Progenitor cell of endocrine pancreas (in vitro differentiated cells): ENCODE measurements around the gene SIGLEC9. TPM values are rescaled to one million over a fixed set of nuclear protein-coding genes. Genes with fewer than 3 reads are reported as not detected.

Source experiments
- DNase-seq: peaks from one replicate; pipeline ENCODE4 v3.0.0; 2021; ENCODE audit warnings: low spot score; ENCODE audit not compliant: unreplicated experiment
- H3K27ac Mint-ChIP-seq: 2 replicates; pipeline ENCODE4 v1.8.0; 2021; ENCODE audit warnings: mild to moderate bottlenecking, moderate library complexity, mixed read lengths
- H3K27me3 Mint-ChIP-seq: 2 replicates; pipeline ENCODE4 v1.8.0; 2021; ENCODE audit warnings: mixed read lengths
- H3K36me3 Mint-ChIP-seq: 2 replicates; pipeline ENCODE4 v1.8.0; 2022; ENCODE audit warnings: mixed read lengths; ENCODE audit not compliant: insufficient read depth
- H3K4me1 Mint-ChIP-seq: 2 replicates; pipeline ENCODE4 v1.8.0; 2021; ENCODE audit warnings: low read depth, mixed read lengths
- H3K4me3 Mint-ChIP-seq: 2 replicates; pipeline ENCODE4 v1.8.0; 2021; ENCODE audit warnings: low read depth, mild to moderate bottlenecking, moderate library complexity, mixed read lengths
- H3K9me3 Mint-ChIP-seq: 2 replicates; pipeline ENCODE4 v1.8.0; 2021; ENCODE audit warnings: low read depth, mixed read lengths
- total RNA-seq: library from RNA; stranded (reverse); gene quantifications from 2 replicates; pipeline ENCODE4 v1.2.1, GENCODE V29; 2021
- TF ChIP-seq, protein P1 (sequence below): fragments of 200-600 bp; sonication (generic); IDR thresholded peaks from one replicate; pipeline ENCODE4 v1.5.0; 2021; ENCODE audit warnings: antibody characterized with exemption, mild to moderate bottlenecking; ENCODE audit not compliant: unreplicated experiment

SIGLEC9 gene
- total RNA-seq, 1 donor from 2014 or later = not detected

DNA sequence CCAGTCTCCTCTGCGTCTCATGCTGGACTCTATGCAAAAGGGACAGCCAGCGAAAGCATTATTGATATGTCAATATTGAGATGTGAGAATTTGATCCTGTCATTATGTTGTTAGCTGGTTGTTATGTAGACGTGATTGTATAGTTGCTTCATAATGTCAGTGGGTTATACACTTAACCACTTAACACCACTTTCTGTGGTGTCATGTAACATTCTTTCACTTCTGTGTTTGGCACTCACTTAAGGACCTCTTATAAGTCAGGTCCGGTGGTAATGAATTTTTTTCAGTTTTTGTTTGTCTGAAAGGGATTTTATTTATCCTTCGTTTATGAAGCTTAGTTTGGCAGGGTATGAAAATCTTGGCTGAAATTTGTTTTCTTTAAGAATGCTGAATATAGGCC lies 10.3 kb downstream of the SIGLEC9 start:
- Mint-ChIP-seq H3K9me3 (no peaks in the 10 kb centered on the region), H3K4me3 (no peak overlapping the region), H3K4me1 (peaks cover 2% of the 10 kb centered on the region)

DNA sequence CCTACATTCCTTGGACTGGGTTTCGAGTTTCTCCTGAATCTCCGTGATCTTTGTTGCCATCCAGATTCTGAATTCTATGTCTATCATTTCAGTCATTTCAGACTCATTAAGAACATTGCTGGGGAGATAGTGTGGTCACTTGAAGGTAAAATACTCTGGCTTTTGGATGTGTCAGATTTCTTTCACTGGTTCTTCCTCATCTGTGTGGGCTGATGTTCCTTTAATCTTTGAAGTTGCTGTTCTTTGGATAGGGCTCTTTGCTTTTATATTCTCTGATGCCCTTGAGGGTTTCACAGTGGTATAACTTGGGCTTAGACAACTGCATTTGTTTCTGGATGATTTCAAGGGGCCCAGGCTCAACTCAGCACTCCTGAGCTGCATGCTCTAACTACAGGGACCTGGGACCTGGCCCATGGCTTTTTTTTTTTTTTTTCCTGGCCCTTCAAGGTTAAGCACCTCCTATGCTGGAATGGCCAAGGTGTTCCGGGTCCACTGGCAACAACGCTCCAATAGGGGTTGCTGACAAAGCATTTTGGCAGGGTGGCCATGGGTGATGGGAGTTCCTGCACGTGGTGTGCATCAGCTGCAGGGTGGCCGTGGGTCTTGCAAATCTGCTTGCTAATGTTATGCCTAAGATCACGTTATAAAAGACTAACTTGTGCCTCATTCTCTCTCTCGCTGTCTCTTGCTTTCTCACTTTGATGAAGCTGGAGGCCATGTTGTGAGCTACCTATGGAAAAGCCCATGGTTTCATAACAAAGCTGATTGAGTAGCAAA lies 11.5 kb downstream of the SIGLEC9 start:
- Mint-ChIP-seq H3K4me1 (peaks cover 2% of the 10 kb centered on the region), H3K36me3 (no peaks in the 10 kb centered on the region), H3K27me3 (peaks cover 23% of the 10 kb centered on the region), H3K4me3 (no peak overlapping the region), H3K9me3 (no peaks in the 10 kb centered on the region), H3K27ac (no peak overlapping the region)
- TF ChIP-seq, protein P1, sequence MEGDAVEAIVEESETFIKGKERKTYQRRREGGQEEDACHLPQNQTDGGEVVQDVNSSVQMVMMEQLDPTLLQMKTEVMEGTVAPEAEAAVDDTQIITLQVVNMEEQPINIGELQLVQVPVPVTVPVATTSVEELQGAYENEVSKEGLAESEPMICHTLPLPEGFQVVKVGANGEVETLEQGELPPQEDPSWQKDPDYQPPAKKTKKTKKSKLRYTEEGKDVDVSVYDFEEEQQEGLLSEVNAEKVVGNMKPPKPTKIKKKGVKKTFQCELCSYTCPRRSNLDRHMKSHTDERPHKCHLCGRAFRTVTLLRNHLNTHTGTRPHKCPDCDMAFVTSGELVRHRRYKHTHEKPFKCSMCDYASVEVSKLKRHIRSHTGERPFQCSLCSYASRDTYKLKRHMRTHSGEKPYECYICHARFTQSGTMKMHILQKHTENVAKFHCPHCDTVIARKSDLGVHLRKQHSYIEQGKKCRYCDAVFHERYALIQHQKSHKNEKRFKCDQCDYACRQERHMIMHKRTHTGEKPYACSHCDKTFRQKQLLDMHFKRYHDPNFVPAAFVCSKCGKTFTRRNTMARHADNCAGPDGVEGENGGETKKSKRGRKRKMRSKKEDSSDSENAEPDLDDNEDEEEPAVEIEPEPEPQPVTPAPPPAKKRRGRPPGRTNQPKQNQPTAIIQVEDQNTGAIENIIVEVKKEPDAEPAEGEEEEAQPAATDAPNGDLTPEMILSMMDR = no peak
- no peak for DNase-seq

More for the DNA sequence above, 10.3 kb downstream of the SIGLEC9 start:
- TF ChIP-seq, protein P1 = no peak
- no peaks in the 10 kb centered on the region for H3K36me3 Mint-ChIP-seq
- H3K27ac Mint-ChIP-seq = no peak overlapping the region
- no peak for DNase-seq
- peaks cover 19% of the 10 kb centered on the region for H3K27me3 Mint-ChIP-seq

DNA sequence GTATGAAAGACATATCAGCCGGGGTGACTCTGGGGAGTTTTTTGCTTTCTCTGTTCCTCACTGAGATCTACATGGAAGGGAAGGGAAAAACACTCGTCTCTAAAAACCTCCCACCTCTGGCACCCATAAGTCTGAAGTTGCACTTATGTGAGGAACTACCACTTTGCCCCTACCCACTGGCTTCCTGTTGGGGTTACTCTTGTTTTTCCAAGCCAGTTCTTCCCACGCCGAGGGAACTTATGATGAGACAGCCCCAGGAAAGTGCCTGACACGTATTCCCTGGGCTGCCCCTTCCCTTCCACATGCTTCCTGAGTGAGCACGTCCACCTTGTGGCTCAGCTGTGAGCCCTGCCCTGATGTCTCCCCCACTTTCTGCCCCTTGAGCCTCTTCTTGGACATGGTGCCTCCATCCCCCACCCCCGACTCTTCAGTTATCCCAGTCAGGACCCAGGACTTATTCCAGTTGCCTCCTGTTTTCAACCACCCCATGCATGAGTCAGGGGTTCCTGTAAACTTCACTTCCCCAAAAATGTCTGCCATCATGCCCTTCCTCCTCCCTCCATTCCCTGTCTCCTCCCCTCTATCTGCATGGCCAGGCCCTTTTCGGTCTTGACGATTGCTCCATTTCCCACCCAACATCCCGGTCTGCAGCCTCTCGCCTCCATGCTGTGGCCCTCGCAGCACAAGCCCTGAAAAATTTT lies 12.3 kb downstream of the SIGLEC9 start:
- Mint-ChIP-seq H3K27ac (no peak overlapping the region), H3K36me3 (no peaks in the 10 kb centered on the region), H3K4me1 (peaks cover 2% of the 10 kb centered on the region), H3K4me3 (no peak overlapping the region), H3K9me3 (no peaks in the 10 kb centered on the region), H3K27me3 (peaks cover 27% of the 10 kb centered on the region)
- TF ChIP-seq, protein P1 = no peak
- no peak for DNase-seq

DNA sequence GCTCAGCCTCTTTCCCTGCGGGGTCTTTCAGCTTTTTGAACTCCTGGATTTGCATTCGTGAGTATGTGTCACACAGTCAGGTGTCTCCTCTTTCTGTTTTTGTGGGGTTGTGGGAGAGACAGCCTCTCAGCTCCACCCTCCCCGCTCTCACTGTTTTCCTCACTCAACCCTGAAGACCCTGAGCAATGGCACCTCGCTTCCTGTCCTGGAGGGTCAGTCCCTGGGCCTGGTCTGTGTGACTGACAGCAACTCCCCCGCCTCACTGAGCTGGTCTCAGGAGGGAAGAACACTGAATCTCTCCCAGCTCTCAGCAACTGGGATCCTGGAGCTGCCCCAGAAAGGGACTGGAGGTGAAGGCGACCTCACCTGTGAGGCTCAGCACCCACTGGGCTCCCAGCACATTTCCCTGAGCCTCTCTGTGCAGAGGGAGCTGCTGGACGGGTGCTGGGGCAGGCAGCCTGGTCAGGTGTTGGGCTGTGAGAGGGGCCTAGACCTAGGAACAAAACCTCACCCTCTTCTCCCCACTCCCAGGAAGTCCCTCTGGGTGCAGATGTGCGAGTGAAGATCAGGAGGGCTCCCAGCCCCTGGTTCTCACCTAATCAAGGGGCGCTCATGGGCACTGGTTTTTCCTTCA lies 13.2 kb downstream of the SIGLEC9 start:
- no peaks in the 10 kb centered on the region for H3K4me1 Mint-ChIP-seq
- H3K36me3 Mint-ChIP-seq = no peaks in the 10 kb centered on the region
- DNase-seq = no peak
- no peak overlapping the region for H3K4me3 Mint-ChIP-seq
- no peaks in the 10 kb centered on the region for H3K9me3 Mint-ChIP-seq
- peaks cover 27% of the 10 kb centered on the region for H3K27me3 Mint-ChIP-seq
- H3K27ac Mint-ChIP-seq = no peak overlapping the region
- TF ChIP-seq, protein P1 = no peak

DNA sequence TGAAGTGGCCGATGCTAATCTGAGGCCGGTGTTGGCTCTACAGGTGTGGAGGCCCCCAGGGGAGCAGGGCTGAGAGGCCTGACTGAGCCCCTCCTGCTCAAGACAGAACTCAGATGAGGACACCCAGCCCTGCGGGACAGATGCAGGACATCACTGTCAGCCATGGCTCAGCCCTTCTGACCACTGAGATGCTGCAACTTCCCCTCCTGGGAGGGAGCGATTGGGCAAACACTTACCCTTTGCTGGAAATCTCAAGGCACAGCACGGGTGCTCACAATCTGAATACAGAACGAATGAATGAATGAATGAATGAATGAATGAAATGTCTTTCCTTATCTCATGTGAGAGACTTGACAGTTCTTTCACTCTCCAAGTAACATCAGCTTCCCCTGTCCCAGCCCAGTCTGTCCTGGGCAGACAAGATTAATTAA lies 13.9 kb downstream of the SIGLEC9 start:
- Mint-ChIP-seq H3K4me1 (no peaks in the 10 kb centered on the region), H3K9me3 (no peaks in the 10 kb centered on the region), H3K4me3 (no peak overlapping the region), H3K36me3 (no peaks in the 10 kb centered on the region), H3K27ac (no peak overlapping the region), H3K27me3 (peaks cover 27% of the 10 kb centered on the region)
- TF ChIP-seq, protein P1 = no peak
- DNase-seq = no peak
